Ishikawa (cell line): ENCODE measurements around the gene ARCN1.

ENCODE experiments used
- CEBPB ChIP-seq: IDR thresholded peaks from 2 replicates; pipeline ENCODE4 v1.6.1; 2012
- CREB1 ChIP-seq: IDR thresholded peaks from 2 replicates; pipeline ENCODE4 v1.6.1; 2012; ENCODE audit warnings: low read depth
- EGR1 ChIP-seq: IDR thresholded peaks from 2 replicates; pipeline ENCODE4 v1.6.1; 2012
- EP300 ChIP-seq: IDR thresholded peaks from 2 replicates; pipeline ENCODE4 v1.6.1; 2012; ENCODE audit warnings: borderline replicate concordance
- FOXM1 ChIP-seq: IDR thresholded peaks from 2 replicates; pipeline ENCODE4 v1.6.1; 2012; ENCODE audit warnings: low read depth, borderline replicate concordance
- MAX ChIP-seq: IDR thresholded peaks from 2 replicates; pipeline ENCODE4 v1.6.1; 2012
- NFIC ChIP-seq: IDR thresholded peaks from 2 replicates; pipeline ENCODE4 v1.6.1; 2012
- RAD21 ChIP-seq: IDR thresholded peaks from 2 replicates; pipeline ENCODE4 v1.6.1; 2012; ENCODE audit warnings: low read depth
- REST ChIP-seq: IDR thresholded peaks from 2 replicates; pipeline ENCODE4 v1.6.1; 2012; ENCODE audit warnings: low read depth, mild to moderate bottlenecking
- TAF1 ChIP-seq: IDR thresholded peaks from 2 replicates; pipeline ENCODE4 v1.6.1; 2012; ENCODE audit warnings: low read depth, mild to moderate bottlenecking
- TEAD4 ChIP-seq: IDR thresholded peaks from 2 replicates; pipeline ENCODE4 v1.6.1; 2012
- YY1 ChIP-seq: IDR thresholded peaks from 2 replicates; pipeline ENCODE4 v1.6.1; 2012; ENCODE audit warnings: low read depth
- ZBTB7A ChIP-seq: IDR thresholded peaks from 2 replicates; pipeline ENCODE4 v1.6.1; 2012; ENCODE audit warnings: low read depth

DNA sequence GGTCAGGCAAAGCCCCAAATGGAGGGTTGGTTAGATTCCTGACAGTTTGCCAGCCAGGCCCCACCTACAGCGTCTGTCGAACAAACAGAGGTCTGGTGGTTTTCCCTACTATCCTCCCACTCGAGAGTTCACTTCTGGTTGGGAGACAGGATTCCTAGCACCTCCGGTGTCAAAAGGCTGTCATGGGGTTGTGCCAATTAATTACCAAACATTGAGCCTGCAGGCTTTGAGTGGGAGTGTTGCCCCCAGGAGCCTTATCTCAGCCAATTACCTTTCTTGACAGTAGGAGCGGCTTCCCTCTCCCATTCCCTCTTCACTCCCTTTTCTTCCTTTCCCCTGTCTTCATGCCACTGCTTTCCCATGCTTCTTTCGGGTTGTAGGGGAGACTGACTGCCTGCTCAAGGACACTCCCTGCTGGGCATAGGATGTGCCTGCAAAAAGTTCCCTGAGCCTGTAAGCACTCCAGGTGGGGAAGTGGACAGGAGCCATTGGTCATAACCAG, 49.6 kb upstream of the ARCN1 start:
- TF ChIP-seq FOXM1: no peak
- TF ChIP-seq CEBPB: no peak
- no peak for TF ChIP-seq EP300
- peak; percentile 44 for TF ChIP-seq RAD21
- TF ChIP-seq REST: no peak
- TF ChIP-seq TAF1: no peak
- no peak for TF ChIP-seq TEAD4
- TF ChIP-seq NFIC: no peak
- no peak for TF ChIP-seq MAX
- TF ChIP-seq EGR1: no peak
- TF ChIP-seq CREB1: no peak
- no peak for TF ChIP-seq YY1
- no peak for TF ChIP-seq ZBTB7A
